B cell (primary cell): ENCODE results near the gene SSTR4. TPM values are rescaled to one million over a fixed set of nuclear protein-coding genes. Genes with fewer than 3 reads are reported as not detected.

Experiments used
- ATAC-seq: fragments of 200-7000 bp; cut with Tn5 transposase; one replicate; pipeline ENCODE4 v1.10.0; 2021; ENCODE audit warnings: low read depth, mild to moderate bottlenecking, moderate number of reproducible peaks, moderate library complexity
- CTCF ChIA-PET: fragments of 350-600 bp; sonication (Branson Sonifier 250); formaldehyde crosslinking; loops from one replicate; lab custom pipeline; 2021; ENCODE audit warnings: antibody characterized with exemption, inconsistent platforms; lab: Charles Lee
- POLR2A ChIA-PET: fragments of 350-600 bp; sonication (Branson Sonifier 250); formaldehyde crosslinking; loops from one replicate; lab custom pipeline; 2021; ENCODE audit warnings: antibody characterized with exemption; lab: Charles Lee
- DNase-seq: peaks from one replicate; pipeline ENCODE4 v3.0.0; 2013
- H2AFZ ChIP-seq: 2 replicates; pipeline ENCODE4 v1.6.1; 2012; ENCODE audit warnings: mild to moderate bottlenecking, low read depth, low read length; ENCODE audit not compliant: insufficient read depth, poor library complexity, severe bottlenecking
- H3K27ac ChIP-seq, 2 donors: 1 replicate in 1 of 2; 2 replicates in 1 of 2; pipeline ENCODE4 v1.5.1; 2012 to 2013; ENCODE audit warnings: low read length in 2 of 2, mild to moderate bottlenecking in 2 of 2, moderate library complexity in 1 of 2
- H3K27me3 ChIP-seq, 4 experiments: fragments of 200-600 bp in 1 of 4; sonication (generic) in 1 of 4; replicated peaks in 1 of 4; 1 replicate in 2 of 4; 2 replicates in 2 of 4; pipeline versions ENCODE4 v1.6.1 to v1.7.0; 2013 to 2016; ENCODE audit warnings: low read length in 3 of 4, mild to moderate bottlenecking in 2 of 4, mixed read lengths in 1 of 4, moderate library complexity in 1 of 4; ENCODE audit not compliant: insufficient read depth in 4 of 4, control insufficient read depth in 3 of 4; ENCODE audit errors: control extremely low read depth in 1 of 4
- H3K36me3 ChIP-seq, 2 experiments: replicated peaks in 1 of 2; 1 replicate in 1 of 2; 2 replicates in 1 of 2; pipeline versions ENCODE4 v1.6.1 to v1.7.1; 2013; ENCODE audit warnings: low read length in 1 of 2; ENCODE audit not compliant: insufficient read depth in 2 of 2, control insufficient read depth in 1 of 2; ENCODE audit errors: control extremely low read depth in 1 of 2, extremely low read depth in 1 of 2
- H3K4me1 ChIP-seq, 2 donors: fragments of 200-600 bp in 1 of 2; sonication (generic) in 1 of 2; 1 replicate in 1 of 2; 2 replicates in 1 of 2; pipeline versions ENCODE4 v1.5.1 to v1.6.1; 2013 to 2017; ENCODE audit warnings: low read length in 2 of 2; ENCODE audit not compliant: control insufficient read depth in 2 of 2, insufficient read depth in 2 of 2
- H3K4me2 ChIP-seq: replicated peaks from 2 replicates; pipeline ENCODE3; 2012; ENCODE audit warnings: mild to moderate bottlenecking, low read depth, low read length; ENCODE audit not compliant: poor library complexity, severe bottlenecking
- H3K4me3 ChIP-seq, 5 experiments: fragments of 200-600 bp in 1 of 5; sonication (generic) in 1 of 5; 1 replicate in 3 of 5; 2 replicates in 2 of 5; pipeline versions ENCODE4 v1.5.1 to v1.7.0; 2011 to 2016; ENCODE audit warnings: low read length in 4 of 5, mild to moderate bottlenecking in 4 of 5, low read depth in 2 of 5, control low read depth in 1 of 5, moderate library complexity in 1 of 5; ENCODE audit not compliant: insufficient read depth in 1 of 5; ENCODE audit errors: control extremely low read depth in 1 of 5, extremely low read depth in 1 of 5
- H3K79me2 ChIP-seq: fragments of 200-600 bp; sonication (generic); one replicate; pipeline ENCODE4 v1.6.0; 2016; ENCODE audit warnings: low read length; ENCODE audit not compliant: control insufficient read depth, insufficient read depth
- H3K9ac ChIP-seq: fragments of 200-600 bp; sonication (generic); 2 replicates; pipeline ENCODE4 v1.6.1; 2017; ENCODE audit warnings: mild to moderate bottlenecking, low read length, moderate library complexity
- H3K9me3 ChIP-seq, 3 donors: one replicate each; pipeline versions ENCODE4 v1.6.1 to v1.7.1; 2013; ENCODE audit warnings: low read length in 2 of 3; ENCODE audit not compliant: control insufficient read depth in 2 of 3, insufficient read depth in 1 of 3; ENCODE audit errors: control extremely low read depth in 1 of 3
- H4K20me1 ChIP-seq: 2 replicates; pipeline ENCODE4 v1.6.0; 2012; ENCODE audit warnings: mild to moderate bottlenecking, low read length; ENCODE audit not compliant: insufficient read depth, control insufficient read depth, poor library complexity, severe bottlenecking
- H3K27ac Mint-ChIP-seq: one replicate; pipeline ENCODE4 v1.8.0; 2021; ENCODE audit warnings: mixed read lengths
- H3K27me3 Mint-ChIP-seq: one replicate; pipeline ENCODE4 v1.8.0; 2021; ENCODE audit warnings: mixed read lengths
- H3K4me1 Mint-ChIP-seq: one replicate; pipeline ENCODE4 v1.8.0; 2021; ENCODE audit warnings: mixed read lengths
- H3K4me3 Mint-ChIP-seq: one replicate; pipeline ENCODE4 v1.8.0; 2021; ENCODE audit warnings: mixed read lengths
- H3K9me3 Mint-ChIP-seq: one replicate; pipeline ENCODE4 v1.8.0; 2022; ENCODE audit warnings: mixed read lengths; ENCODE audit not compliant: insufficient read depth
- EZH2 ChIP-seq: IDR thresholded peaks from 2 replicates; pipeline ENCODE4 v1.6.1; 2012; ENCODE audit warnings: borderline replicate concordance, low read depth, mild to moderate bottlenecking, moderate library complexity, low read length; ENCODE audit not compliant: insufficient read depth, poor library complexity, severe bottlenecking
- whole genome bisulfite sequencing: methylation state at CpG from one replicate; pipeline ENCODE4 v1.1.5; 2013; ENCODE audit warnings: missing lambda C conversion rate; ENCODE audit not compliant: insufficient coverage; 5-methylcytosine and 5-hydroxymethylcytosine counted together
- intact Hi-C: fragments of 100-400 bp; cut with micrococcal nuclease; formaldehyde crosslinking; loops from one replicate; pipeline ENCODE4 v1.10.0; 2022
- polyA plus RNA-seq: library from polyadenylated mRNA; depleted of rRNA; stranded (reverse); fragments of >200 nt; gene quantifications from 2 replicates; pipeline ENCODE4 v1.2.3, GENCODE V29; 2012
- total RNA-seq, 2 donors: library from RNA; stranded (reverse); fragments of 120-200 nt in 1 of 2; gene quantifications; 1 replicate in 1 of 2; 2 replicates in 1 of 2; pipeline versions ENCODE4 v1.2.3 to v1.2.4, GENCODE V29; 2013 to 2022
- TF ChIP-seq, protein P1 (sequence below): fragments of 200-600 bp; IDR thresholded peaks from one replicate; pipeline ENCODE4 v1.8.0; 2022; ENCODE audit warnings: antibody characterized with exemption, mild to moderate bottlenecking

The SSTR4 gene
- total and polyA plus RNA-seq, 2 donors (not counting 1 experiment from before 2014, with no cell fraction given), result not detected

DNA sequence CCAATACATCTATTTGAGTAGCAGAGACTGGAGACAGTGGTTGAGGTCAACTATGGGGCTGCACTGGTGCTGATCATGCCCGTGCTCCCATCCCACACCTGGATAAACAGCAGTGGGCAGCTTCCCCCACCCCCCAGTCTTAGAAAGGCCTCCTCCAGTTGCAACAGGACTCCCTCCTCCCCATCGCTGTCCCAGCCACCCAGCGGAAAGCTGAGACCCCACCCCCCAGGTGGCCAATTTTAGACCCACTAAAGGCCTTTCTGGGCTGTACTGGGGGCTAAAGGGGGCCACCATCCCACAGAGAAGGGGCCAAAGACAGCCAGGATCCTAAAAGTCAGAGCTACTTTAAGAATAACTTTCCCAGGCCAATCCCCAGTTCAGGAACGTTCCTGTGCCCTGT is 1.2 kb upstream of the SSTR4 start:
- no peaks in the 10 kb centered on the region for H3K4me1 ChIP-seq
- no peak overlapping the region for H3K4me3 Mint-ChIP-seq
- no peaks in the 10 kb centered on the region for H3K79me2 ChIP-seq
- ChIA-PET CTCF (no interaction called here), POLR2A (no interaction called here)
- H3K27me3 ChIP-seq, result peaks cover 0 to 12% (median 0%) of the 10 kb centered on the region in 4 experiments
- H3K4me2 ChIP-seq, result no peak overlapping the region
- H3K4me3 ChIP-seq, result no peak overlapping the region
- intact Hi-C loops, result no loop called here
- DNase-seq, result no peak
- H3K9ac ChIP-seq, result no peak overlapping the region
- H4K20me1 ChIP-seq, result no peaks in the 10 kb centered on the region
- peaks cover 0 to 5% (median 0%) of the 10 kb centered on the region in 3 donors for H3K9me3 ChIP-seq
- H2AFZ ChIP-seq, result no peak overlapping the region
- no peak for ATAC-seq
- no peak overlapping the region for H3K27ac Mint-ChIP-seq
- H3K4me1 Mint-ChIP-seq, result no peaks in the 10 kb centered on the region
- TF ChIP-seq EZH2, result no peak
- TF ChIP-seq, protein P1, sequence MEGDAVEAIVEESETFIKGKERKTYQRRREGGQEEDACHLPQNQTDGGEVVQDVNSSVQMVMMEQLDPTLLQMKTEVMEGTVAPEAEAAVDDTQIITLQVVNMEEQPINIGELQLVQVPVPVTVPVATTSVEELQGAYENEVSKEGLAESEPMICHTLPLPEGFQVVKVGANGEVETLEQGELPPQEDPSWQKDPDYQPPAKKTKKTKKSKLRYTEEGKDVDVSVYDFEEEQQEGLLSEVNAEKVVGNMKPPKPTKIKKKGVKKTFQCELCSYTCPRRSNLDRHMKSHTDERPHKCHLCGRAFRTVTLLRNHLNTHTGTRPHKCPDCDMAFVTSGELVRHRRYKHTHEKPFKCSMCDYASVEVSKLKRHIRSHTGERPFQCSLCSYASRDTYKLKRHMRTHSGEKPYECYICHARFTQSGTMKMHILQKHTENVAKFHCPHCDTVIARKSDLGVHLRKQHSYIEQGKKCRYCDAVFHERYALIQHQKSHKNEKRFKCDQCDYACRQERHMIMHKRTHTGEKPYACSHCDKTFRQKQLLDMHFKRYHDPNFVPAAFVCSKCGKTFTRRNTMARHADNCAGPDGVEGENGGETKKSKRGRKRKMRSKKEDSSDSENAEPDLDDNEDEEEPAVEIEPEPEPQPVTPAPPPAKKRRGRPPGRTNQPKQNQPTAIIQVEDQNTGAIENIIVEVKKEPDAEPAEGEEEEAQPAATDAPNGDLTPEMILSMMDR, result no peak
- 93% methylated on average over 3 of the region's 4 CpGs for WGBS
- no peak overlapping the region for H3K27ac ChIP-seq
- H3K9me3 Mint-ChIP-seq, result no peaks in the 10 kb centered on the region
- no peaks in the 10 kb centered on the region for H3K36me3 ChIP-seq
- peaks cover 29% of the 10 kb centered on the region for H3K27me3 Mint-ChIP-seq

DNA sequence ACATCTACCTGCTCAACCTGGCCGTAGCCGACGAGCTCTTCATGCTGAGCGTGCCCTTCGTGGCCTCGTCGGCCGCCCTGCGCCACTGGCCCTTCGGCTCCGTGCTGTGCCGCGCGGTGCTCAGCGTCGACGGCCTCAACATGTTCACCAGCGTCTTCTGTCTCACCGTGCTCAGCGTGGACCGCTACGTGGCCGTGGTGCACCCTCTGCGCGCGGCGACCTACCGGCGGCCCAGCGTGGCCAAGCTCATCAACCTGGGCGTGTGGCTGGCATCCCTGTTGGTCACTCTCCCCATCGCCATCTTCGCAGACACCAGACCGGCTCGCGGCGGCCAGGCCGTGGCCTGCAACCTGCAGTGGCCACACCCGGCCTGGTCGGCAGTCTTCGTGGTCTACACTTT is 619 bp downstream of the SSTR4 start:
- Histone ChIP-seq H3K79me2 (no peaks in the 10 kb centered on the region), H3K36me3 (no peaks in the 10 kb centered on the region), H3K27ac (no peak overlapping the region), H3K27me3 (peaks cover 0 to 12% (median 0%) of the 10 kb centered on the region in 4 experiments), H3K4me3 (no peak overlapping the region), H2AFZ (no peak overlapping the region), H4K20me1 (no peaks in the 10 kb centered on the region), H3K4me2 (no peak overlapping the region), H3K4me1 (no peaks in the 10 kb centered on the region), H3K9ac (no peak overlapping the region), H3K9me3 (peaks cover 0 to 5% (median 0%) of the 10 kb centered on the region in 3 donors)
- H3K27ac Mint-ChIP-seq, result no peak overlapping the region
- no peak for DNase-seq
- CTCF ChIA-PET, result no interaction called here
- 94% methylated on average over 41 of the region's 41 CpGs for WGBS
- no peak overlapping the region for H3K4me3 Mint-ChIP-seq
- TF ChIP-seq, protein P1, result no peak
- no peak for TF ChIP-seq EZH2
- intact Hi-C loops, result no loop called here
- no peak for ATAC-seq
- peaks cover 37% of the 10 kb centered on the region for H3K27me3 Mint-ChIP-seq
- H3K9me3 Mint-ChIP-seq, result no peaks in the 10 kb centered on the region
- no peaks in the 10 kb centered on the region for H3K4me1 Mint-ChIP-seq
- POLR2A ChIA-PET, result no interaction called here
